KOPT-K1 (cell line): ENCODE data around the gene S100A11.
A peak's percentile ranks its signal among the peaks of the same experiment; 100 is the strongest.

Experiments used
- H3K27ac ChIP-seq: fragments of 200-600 bp; sonication (generic); 2 replicates; pipeline ENCODE4 v1.5.1; 2016; ENCODE audit warnings: antibody characterized with exemption, mild to moderate bottlenecking, low read depth, low read length; ENCODE audit not compliant: poor library complexity, severe bottlenecking
- H3K36me3 ChIP-seq: fragments of 200-600 bp; sonication (generic); 2 replicates; pipeline ENCODE4 v1.5.1; 2017; ENCODE audit warnings: antibody characterized with exemption, mild to moderate bottlenecking, low read length, moderate library complexity; ENCODE audit not compliant: insufficient read depth
- H3K9me3 ChIP-seq: fragments of 200-600 bp; sonication (generic); 2 replicates; pipeline ENCODE4 v1.5.1; 2017; ENCODE audit warnings: antibody characterized with exemption, low read length, mild to moderate bottlenecking; ENCODE audit not compliant: insufficient read depth, poor library complexity, severe bottlenecking

Gene S100A11

DNA sequence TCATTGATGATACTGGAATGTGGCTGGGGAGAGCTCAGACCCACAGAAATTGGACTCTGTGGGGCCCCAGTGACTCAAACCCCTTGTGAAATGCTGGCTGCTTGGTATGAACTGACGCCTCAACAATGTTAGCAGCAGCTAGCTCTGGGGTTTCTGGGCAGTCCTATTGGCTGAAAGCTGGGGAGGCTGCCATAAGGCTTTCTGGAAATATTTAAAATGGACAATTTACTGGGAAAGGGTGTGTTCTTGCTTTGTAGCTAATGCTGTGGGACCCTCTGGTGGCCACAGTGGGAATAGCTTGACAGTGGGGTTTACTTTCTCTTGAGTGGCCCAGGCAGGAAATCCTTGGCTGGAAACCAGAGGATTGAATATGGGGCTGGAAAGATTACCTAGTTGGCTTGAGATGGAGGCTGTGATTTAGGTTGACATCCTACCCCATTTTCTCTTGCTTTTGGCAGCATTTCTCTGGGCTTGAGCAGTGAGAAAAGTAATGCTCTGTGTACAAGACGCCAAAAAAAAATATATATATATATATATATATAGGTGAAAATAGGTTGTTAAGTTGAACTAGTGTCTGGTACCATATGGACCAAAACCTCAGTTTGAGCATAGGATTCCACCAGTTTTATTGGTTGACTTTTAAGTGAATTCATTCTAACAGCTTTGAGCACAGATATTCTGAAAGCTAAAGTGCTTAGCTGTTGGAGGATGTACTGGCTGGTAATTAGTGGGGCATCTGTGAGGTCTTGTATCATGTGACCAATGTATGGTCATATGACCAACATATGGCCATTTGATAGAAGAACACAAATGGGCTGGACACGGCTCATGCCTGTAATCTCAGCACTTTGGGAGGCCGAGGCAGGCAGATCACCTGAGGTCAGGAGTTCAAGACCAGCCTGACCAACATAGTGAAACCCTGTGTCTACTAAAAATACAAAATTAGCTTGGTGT is 34.9 kb downstream of the S100A11 start:
- H3K27ac ChIP-seq = no peak overlapping the region
- H3K9me3 ChIP-seq = no peaks in the 10 kb centered on the region
- H3K36me3 ChIP-seq = no peaks in the 10 kb centered on the region

GRCh38 chr1:152000964-152001630 is 35.7 kb downstream of the S100A11 start:
- Histone ChIP-seq H3K36me3 (no peaks in the 10 kb centered on the region), H3K27ac (no peak overlapping the region), H3K9me3 (no peaks in the 10 kb centered on the region)

DNA sequence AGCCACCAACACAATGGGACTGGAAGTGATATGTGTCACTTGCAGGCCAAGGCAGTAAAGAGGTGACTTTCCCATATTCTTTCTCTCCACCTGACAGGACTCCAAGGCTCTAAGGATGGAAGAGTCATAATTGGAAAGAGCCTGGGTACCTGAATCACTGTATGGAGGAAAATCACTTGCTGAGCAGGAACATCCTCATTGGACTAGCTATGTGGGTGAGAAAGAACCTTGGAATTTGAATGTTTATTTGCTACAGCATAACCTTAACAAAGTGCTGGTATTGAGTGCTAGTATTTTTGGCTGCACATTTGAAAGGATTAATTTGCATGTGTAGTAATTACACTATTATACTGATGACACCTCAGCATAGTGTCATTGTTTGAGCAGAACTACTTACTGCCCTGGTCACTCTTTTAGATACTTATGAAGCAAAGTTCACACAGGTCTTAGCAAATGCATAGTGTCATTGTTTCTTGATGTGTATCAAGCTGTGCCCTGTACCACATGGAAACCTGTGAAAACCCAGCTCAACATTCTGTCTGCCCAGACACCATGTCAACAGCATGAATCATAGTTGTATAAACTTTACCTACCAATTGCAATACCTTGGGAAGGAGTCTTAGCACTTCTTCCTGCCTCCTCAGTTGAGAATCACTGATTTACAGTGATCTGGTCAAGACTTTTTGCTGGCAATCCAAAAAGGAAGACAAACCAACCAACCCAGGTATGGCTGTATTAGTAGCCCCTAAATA is 38.0 kb downstream of the S100A11 start:
- H3K27ac ChIP-seq = no peak overlapping the region
- no peaks in the 10 kb centered on the region for H3K36me3 ChIP-seq
- no peaks in the 10 kb centered on the region for H3K9me3 ChIP-seq

DNA sequence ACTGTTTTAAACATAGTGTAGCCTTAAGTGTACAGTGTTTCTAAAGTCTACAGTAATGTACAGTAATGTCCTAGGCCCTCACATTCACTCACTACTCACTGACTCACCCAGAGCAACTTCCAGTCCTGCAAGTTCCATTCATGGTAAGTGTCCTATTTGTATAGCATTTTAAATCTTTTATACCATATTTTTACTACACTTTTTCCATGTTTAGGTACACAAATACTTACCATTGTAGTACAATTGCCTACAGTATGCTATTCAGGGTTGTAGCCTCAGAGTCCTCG is 39.6 kb downstream of the S100A11 start:
- H3K36me3 ChIP-seq = no peaks in the 10 kb centered on the region
- H3K9me3 ChIP-seq = no peaks in the 10 kb centered on the region
- H3K27ac ChIP-seq = no peak overlapping the region

DNA sequence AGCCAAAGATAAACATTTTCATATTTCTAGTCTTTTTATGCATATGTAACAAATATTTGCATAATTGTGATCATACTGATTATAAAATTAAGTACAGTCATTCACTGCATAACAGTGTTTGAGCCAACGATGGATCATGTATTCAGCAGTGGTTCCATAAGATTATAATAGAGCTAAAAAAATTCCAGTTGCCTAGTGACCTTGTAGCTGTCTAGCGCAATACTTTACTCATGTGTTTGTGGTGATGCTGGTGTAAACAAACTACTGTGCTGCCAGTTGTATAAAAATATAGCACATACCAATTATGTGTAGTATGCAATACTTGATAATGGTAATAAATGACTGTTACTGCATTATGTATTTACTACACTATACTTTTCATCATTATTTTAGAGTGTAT is 41.0 kb downstream of the S100A11 start:
- Histone ChIP-seq H3K27ac (no peak overlapping the region), H3K9me3 (no peaks in the 10 kb centered on the region), H3K36me3 (no peaks in the 10 kb centered on the region)

GRCh38 chr1:151994956-151995355 is 41.8 kb downstream of the S100A11 start:
- Histone ChIP-seq H3K36me3 (no peaks in the 10 kb centered on the region), H3K27ac (no peak overlapping the region), H3K9me3 (no peaks in the 10 kb centered on the region)

- Histone ChIP-seq H3K36me3 (no peaks in the 10 kb centered on the region), H3K9me3 (no peaks in the 10 kb centered on the region), H3K27ac (peak within 1 kb of the TSS; percentile 20)
Measured at GRCh38 chr1:151993734-151994496, 42.9 kb downstream of the S100A11 start, which contains the start of gene S100A10. TSS of gene S100A10 (minus strand) at chr1:151993859. CDS start at chr1:151986230, 7,629 bp downstream.

- peak overlapping the region; percentile 20 for H3K27ac ChIP-seq
- H3K9me3 ChIP-seq = no peaks in the 10 kb centered on the region
Measured at GRCh38 chr1:151993084-151993733, 43.6 kb downstream of the S100A11 start.

GRCh38 chr1:151992303-151993083 is 44.3 kb downstream of the S100A11 start:
- no peaks in the 10 kb centered on the region for H3K36me3 ChIP-seq
- H3K9me3 ChIP-seq = no peaks in the 10 kb centered on the region
- no peak overlapping the region for H3K27ac ChIP-seq

More at GRCh38 chr1:151993084-151993733, 43.6 kb downstream of the S100A11 start:
- no peaks in the 10 kb centered on the region for H3K36me3 ChIP-seq

- no peaks in the 10 kb centered on the region for H3K9me3 ChIP-seq
- no peaks in the 10 kb centered on the region for H3K36me3 ChIP-seq
- H3K27ac ChIP-seq = no peak overlapping the region
Measured at GRCh38 chr1:151991663-151992302, 45.0 kb downstream of the S100A11 start.

DNA sequence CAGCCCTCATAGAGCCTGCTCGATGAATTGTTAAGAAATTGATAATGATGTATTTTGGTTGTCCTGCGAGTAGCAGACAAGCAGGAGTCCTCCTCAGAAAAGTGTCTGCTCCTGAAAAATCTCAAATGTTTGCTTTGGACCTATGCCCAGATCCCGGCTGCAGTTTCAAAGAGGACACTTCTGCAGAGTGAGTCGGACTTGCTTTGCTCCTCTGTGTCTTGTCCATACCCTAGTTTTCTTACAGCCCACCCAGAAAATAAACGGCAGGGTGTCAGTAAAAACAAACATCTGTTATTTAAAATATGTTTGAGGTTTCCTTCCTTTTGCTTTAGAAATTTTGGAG is 46.0 kb downstream of the S100A11 start:
- 0 out of 2 replicates have a peak, but pooled peaks cover under 1% of the 10 kb centered on the region for H3K36me3 ChIP-seq
- no peaks in the 10 kb centered on the region for H3K9me3 ChIP-seq
- no peak overlapping the region for H3K27ac ChIP-seq

DNA sequence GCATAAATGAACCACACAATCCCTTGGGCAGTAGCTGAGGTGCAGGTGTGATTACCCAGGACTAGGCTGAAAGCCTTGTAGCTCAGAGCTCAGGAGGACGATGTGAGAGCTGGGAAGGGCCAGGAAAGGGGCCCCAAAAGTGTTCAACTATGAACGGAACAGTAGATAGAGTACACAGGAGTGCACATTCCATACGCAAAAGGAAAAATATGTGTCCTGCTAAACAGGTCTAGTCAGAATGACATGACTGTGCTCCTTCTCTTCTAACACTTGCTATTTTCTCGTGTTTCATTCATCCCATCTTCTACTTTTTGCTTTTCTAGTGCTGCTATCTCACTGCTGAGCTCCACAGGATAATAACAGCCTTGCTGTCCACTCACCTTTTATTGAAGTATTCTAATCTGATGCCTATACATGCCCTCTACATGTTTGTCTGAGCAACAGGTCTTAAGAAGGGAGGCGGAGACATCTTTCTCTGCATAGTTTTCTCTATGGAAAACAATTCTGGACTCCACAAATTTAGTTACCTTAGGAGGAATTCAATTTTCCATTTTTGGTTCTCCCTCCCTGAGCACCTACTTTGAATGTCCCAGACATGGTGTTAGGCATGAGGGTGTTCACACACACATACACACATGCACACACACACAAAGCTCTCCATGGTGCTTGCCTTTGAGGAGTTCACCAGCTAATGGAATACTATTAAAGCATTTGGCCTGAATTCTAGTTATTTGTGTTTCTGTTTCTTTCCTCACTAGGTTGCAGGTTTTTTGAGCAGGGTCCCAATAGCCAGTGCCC is 46.5 kb downstream of the S100A11 start:
- 0 out of 2 replicates have a peak, but pooled peaks cover 6% of the 10 kb centered on the region for H3K36me3 ChIP-seq
- no peak overlapping the region for H3K27ac ChIP-seq
- no peaks in the 10 kb centered on the region for H3K9me3 ChIP-seq
